GM10847 (cell line): ENCODE data around the gene GNL3.

Experiments
- POLR2A ChIP-seq: IDR thresholded peaks from 2 replicates; pipeline ENCODE4 v1.6.1; 2011; ENCODE audit not compliant: insufficient read length; ENCODE audit errors: extremely low read depth

GNL3 gene, protein sequence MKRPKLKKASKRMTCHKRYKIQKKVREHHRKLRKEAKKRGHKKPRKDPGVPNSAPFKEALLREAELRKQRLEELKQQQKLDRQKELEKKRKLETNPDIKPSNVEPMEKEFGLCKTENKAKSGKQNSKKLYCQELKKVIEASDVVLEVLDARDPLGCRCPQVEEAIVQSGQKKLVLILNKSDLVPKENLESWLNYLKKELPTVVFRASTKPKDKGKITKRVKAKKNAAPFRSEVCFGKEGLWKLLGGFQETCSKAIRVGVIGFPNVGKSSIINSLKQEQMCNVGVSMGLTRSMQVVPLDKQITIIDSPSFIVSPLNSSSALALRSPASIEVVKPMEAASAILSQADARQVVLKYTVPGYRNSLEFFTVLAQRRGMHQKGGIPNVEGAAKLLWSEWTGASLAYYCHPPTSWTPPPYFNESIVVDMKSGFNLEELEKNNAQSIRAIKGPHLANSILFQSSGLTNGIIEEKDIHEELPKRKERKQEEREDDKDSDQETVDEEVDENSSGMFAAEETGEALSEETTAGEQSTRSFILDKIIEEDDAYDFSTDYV

DNA sequence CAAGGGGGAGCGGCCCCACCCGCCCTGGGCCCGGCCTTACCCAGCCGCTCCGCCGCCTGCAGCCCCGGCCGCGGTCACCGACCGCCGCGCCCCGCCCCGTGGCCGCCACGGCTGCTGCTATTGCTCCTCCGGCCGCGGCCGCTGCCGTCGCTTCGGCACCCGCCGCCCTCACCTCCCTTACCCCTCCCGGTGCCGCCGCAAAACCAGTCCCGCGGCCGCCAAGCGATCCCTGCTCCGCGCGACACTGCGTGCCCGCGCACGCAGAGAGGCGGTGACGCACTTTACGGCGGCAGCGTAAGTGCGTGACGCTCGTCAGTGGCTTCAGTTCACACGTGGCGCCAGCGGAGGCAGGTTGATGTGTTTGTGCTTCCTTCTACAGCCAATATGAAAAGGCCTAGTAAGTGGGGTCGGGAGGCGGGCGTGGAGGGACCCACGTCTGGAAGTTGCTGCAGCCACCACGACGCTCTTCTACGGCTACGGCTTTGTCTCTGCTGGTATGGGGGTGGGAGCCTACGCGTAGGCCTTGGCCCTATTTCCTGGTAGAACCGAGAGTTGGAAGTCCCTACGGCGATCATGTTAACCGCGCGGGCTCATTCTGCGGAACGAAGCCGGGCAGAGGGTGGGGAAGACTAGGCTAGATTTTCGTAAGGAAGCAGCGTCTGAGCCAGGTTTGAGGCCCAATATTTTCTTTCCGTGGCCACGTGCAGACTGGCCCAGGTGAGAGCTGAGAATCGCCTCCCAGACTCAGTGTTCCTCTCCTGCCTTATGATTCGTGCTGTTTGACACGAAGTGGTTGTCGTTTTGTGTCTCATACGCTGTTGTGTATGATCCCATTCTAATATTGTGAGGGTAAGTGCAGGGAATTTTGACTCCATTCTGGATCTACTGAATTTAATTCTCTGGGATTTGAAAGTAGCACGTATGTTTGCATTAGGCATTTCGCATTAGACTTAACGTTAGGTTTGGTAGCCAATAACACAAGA lies at the start of gene GNL3, which contains the start of gene PBRM1:
Gene GNL3, plus strand, starts transcription at position 324 of the 983 bp plus-strand sequence. Its CDS starts 61 bp downstream, at position 385.
Gene PBRM1, minus strand, starts transcription at position 205 of the 983 bp plus-strand sequence.
- TF ChIP-seq POLR2A, result peak; percentile 88

DNA sequence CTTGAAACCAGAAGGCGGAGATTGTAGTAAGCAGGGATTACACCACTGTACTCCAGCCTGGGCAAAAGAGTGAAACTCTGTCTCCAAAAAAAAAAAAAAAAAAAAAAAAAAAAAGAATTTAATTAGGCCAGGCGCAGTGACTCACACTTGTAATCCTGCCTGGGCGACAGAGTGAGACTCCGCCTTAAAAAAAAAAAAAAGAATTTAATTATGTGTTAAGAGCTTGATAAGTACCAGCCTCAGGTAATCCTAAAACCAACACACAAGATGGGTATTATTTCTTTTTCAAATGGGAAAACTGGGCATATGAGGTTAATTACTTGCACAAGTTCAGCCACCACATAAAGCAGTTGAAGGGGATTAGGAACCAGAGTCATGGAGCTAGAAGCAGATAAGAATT lies 49.2 kb upstream of the GNL3 start:
- TF ChIP-seq POLR2A, result no peak

DNA sequence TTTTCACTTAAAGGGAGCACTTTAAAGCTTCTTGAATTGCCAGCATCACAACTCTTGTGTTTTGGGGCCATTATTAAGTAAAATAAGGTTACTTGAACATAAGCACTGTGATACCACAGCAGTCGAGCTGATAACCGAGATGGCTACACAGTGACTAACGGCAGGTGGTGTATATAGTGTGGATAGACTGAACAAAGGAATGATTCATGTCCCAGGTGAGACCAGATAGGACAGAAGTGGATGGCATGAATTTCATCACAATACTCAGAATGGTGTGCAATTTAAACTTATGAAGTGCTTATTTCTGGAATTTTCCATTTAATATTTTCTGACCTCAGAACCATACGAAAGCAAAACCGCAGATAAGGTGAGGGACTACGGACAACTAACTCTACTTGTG lies 40.3 kb upstream of the GNL3 start:
- TF ChIP-seq POLR2A, result no peak

DNA sequence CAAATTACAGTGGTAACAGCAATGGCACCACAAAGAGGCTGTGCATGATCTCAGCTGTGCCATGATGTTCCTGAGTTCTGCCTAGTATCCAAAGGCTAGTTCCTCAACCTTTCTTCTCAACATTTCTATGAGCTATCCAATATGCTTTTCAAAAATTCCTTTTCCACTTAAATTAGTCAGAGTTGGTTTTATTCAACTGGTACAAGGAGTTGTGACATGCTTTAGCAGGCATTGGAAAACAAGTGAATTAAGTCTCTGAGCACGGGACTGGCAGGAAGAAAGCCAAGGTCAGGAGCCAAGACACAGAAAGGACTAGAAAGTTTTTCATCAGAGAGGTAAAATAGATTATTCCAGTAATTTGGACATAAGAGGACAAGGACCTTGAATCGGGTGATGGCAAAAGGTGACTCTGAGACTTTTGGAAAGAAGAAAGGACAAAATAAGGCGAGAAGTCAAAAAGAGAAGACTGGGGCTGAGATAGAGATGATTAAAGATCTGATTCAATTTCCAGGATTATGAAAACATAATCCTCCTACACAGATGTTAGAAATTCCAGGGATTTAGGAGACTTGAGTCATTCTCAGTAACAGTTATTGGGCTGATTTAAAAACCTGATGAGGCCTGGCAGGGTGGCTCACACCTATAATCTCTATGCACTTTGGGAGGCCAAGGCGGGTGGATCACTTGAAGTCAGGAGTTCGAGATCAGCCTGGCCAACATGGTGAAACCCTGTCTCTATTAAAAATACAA lies 36.2 kb upstream of the GNL3 start:
- TF ChIP-seq POLR2A, result no peak

DNA sequence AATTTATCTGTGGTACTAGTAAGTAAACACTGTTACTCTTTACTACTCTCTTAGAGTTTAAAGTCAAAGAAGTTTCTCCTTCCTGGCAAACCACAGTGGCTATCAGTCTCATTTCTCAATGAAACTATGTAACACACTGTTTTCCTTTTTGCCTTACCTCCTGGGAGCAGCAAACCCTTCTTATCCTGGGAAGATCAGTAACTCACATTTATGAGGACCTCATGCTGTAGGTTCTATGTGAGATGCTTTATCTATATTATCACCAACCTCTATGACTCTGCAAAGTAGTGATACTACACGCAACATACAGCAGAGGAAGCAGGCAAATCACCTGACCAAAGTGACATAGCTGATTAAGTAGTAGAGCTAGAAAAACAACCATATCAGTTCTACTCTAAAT lies 35.4 kb upstream of the GNL3 start:
- TF ChIP-seq POLR2A, result no peak

DNA sequence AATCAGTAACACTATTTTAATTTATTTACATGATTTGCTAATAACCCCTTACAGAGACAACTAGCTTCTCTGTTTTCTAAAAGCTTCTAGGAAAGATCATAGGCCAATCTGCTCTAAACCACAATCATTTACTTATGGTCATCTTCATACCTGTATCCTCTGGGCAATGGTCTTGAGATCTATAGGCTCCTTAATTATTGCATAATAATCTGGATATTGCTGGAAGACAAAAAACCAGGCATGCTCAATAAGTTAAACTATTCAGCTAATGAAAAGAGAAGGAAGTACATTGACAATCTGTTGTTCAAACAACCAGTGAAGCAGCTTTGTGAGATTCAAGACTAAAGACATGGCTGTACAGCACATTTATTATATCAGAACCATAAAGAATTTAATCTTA lies 34.2 kb upstream of the GNL3 start:
- TF ChIP-seq POLR2A, result no peak

DNA sequence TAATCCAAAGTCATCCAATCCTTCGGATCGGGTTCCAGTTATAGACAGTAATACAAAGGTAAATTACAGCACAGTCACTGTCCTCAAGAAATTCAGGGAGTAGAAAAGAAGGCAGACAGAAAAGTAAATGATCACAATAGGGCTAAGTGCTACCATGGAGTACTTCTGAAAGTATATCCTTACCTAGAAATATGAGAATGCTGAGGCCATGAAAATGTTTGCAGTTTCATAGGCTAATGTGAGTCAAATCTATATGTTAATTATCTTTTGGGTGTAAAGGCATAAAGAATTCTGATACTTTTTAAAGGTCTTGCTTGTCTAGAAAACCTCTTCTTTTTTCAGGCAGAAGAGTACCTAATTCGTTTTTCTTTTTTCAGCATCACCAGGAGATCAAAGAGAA lies 29.9 kb upstream of the GNL3 start:
- no peak for TF ChIP-seq POLR2A

DNA sequence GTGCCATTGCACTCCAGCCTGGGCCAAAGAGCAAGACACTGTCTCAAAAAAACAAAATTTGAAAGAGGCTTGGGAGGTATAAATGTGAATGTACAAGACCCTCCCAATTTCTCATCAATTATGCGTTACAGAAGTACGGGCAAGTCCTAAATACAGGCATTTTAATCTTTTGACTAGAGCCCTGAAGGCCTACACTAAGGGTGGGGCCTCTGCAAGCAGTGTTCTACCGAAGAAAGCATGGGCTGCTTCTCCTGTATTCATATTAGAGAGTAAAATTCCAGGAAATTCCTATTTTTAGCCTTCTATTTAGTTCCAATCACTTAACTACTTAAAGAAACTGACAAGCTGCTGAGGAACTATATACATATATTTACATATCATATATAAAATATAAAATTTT lies 25.8 kb upstream of the GNL3 start:
- TF ChIP-seq POLR2A, result no peak

DNA sequence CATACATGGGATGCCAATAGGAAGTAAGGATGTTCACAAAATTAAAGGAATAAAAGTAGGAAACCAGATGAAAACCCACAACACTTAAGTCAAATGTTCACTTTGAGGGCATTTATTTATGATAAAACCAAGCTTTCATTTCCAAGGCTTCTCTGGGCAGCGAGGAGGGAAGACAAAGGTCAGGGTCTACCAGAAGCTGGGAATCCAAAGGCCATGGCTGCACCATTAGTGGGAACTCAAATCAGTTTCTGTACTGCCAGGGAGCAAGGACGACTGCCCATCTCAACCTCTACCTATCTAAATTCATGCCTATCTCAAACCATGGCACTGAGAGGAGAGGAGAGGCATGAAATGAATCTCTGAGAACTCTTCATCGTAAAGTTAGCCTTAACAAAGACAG lies 22.7 kb upstream of the GNL3 start:
- no peak for TF ChIP-seq POLR2A

DNA sequence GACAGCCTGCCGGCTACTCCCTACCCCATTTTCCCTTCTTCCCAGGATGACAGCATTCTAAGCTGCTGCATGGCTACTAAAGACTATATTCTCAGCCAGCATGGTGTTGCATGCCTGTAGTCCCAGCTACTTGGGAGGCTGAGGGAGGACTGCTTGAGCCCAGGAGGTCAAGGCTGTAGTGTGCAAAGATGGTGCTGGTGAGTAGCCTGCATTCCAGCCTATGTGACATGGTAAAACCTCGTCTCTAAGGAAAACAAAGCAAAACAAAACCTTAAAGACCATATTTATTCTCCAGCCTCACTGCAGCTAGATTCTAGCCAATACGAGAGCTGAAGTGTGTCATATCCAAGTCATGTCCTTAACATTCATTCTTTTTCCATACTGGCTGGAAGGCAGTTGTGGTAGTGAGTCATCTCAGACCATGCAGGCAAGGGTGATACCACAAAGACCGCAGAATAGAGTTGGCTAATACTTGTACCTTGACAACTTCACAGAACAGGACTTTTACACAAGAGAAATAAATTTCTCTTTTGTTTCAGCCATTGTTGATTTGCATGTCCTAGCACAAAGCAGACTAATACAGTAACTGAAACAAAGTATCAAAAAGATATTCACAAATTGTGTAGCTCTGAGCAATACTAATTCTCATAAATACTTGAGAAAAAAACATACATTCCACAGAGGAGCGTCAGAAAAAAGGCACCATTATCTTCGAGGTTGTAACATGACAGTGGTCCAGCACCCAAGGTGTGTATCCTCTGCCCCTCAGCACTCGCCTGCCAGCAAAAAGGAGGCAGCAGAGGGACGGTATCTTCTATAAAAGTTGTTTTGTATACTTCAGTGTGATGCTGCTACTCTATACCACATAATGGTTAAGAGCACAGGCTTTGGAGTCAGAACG lies 15.0 kb upstream of the GNL3 start:
- no peak for TF ChIP-seq POLR2A

DNA sequence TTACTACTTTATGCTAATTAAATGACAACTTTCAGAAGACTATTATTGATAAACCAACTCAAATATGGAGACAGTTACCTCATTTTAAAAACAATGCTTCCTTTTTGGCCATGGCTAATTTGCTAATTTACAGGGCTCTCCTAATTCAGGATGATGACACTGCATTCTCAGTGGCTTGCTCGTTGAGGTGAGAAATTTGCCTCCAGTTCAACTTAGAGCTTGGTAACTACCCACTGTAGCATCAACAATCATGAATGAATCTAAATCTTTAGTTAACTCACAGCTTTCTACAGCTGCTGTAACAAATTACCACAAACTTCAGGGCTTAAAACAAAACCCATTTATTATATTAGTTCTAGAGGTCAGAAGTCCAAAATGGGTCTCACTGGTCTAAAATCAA lies 14.2 kb upstream of the GNL3 start:
- TF ChIP-seq POLR2A, result no peak

DNA sequence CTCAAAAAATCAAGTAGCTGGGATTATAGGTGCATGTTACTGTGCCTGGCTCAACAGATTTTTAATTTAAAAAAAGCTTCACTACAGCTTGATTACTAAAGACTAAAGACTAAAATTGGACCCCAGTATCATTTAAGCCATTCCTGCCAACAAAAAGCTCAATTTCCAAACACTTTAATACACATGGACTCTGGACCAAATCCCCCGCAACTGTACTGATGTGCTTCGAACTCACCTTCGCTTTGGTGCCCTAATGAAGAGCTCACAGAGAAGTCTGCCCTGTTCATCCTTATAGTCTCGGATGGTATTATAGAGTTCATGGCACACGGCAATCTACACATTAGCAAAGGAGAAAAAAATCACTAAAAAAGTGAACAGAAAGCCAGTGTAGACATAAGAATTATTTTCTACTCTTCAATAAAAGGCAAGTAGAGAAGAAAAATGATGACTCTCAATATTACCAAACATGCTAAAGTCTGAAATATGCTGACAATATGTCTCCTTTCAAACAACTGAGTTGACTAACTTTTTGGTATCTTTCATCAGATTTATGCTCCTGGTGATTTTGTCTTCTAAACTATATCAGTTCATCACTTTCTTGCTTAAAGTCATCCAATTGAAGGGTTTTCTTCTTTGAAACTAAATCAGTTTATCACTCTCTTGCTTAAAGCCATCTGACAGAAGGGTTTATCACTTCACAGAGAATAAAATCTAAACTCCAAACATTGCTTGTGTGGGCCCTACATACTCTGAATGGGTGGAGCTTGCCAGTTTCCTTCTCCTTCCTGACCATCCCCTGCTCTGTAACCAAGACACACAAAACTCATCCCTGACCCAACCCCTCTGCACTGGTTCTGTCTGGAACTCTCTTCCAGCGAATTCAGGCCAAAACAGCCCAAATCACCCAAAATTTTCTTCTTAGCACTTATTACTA lies 7.3 kb upstream of the GNL3 start:
- no peak for TF ChIP-seq POLR2A

DNA sequence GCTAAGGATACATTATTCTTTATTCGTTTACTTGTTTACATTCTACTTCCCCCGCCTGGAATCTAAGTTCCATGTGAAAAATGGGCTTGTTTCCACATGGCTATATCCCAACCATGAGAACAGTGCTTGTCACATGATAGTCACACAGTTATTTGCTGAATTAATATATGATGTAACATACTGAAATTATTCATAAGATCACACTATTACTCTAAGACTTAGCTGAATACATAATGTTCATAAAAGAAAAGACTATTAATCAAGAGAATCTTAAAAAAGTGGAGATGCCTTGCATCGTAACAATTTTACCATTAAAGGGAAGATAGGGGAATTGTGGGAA lies 6.7 kb upstream of the GNL3 start:
- no peak for TF ChIP-seq POLR2A
